GM23248 (cell line): ENCODE data around the gene TRMT2A. TPM values are rescaled to one million over a fixed set of nuclear protein-coding genes. Genes with fewer than 3 reads are reported as not detected.

Source experiments
- DNase-seq: peaks from one replicate; pipeline ENCODE4 v3.0.0-alpha.2; 2015
- H2AFZ ChIP-seq: fragments of 200-600 bp; sonication (generic); 2 replicates; pipeline ENCODE4 v1.6.1; 2016; ENCODE audit warnings: antibody characterized with exemption
- H3F3A ChIP-seq: fragments of 200-600 bp; sonication (generic); 2 replicates; pipeline ENCODE4 v1.6.1; 2016; ENCODE audit warnings: mild to moderate bottlenecking, antibody characterized with exemption, mixed run types; ENCODE audit not compliant: insufficient read depth
- H3K27ac ChIP-seq: fragments of 200-600 bp; sonication (generic); 2 replicates; pipeline ENCODE4 v1.5.1; 2016; ENCODE audit warnings: mild to moderate bottlenecking
- H3K27me3 ChIP-seq: fragments of 200-600 bp; sonication (generic); replicated peaks from 2 replicates; pipeline ENCODE4 v1.6.1; 2016; ENCODE audit warnings: mild to moderate bottlenecking; ENCODE audit not compliant: insufficient read depth
- H3K36me3 ChIP-seq: fragments of 200-600 bp; sonication (generic); 2 replicates; pipeline ENCODE4 v1.6.1; 2016; ENCODE audit warnings: low read depth, mild to moderate bottlenecking
- H3K4me1 ChIP-seq: fragments of 200-600 bp; sonication (generic); 2 replicates; pipeline ENCODE4 v1.6.1; 2016; ENCODE audit warnings: mild to moderate bottlenecking; ENCODE audit not compliant: insufficient read depth
- H3K4me2 ChIP-seq: fragments of 200-600 bp; sonication (generic); one replicate; pipeline ENCODE4 v1.6.1; 2016; ENCODE audit warnings: mild to moderate bottlenecking; ENCODE audit not compliant: unreplicated experiment
- H3K4me3 ChIP-seq: fragments of 200-600 bp; sonication (generic); 2 replicates; pipeline ENCODE4 v1.5.1; 2016; ENCODE audit warnings: mild to moderate bottlenecking
- H3K79me2 ChIP-seq: fragments of 200-600 bp; sonication (generic); 2 replicates; pipeline ENCODE4 v1.6.1; 2016; ENCODE audit warnings: mild to moderate bottlenecking; ENCODE audit not compliant: insufficient read depth
- H3K9ac ChIP-seq: fragments of 200-600 bp; sonication (generic); 2 replicates; pipeline ENCODE4 v1.6.1; 2016; ENCODE audit warnings: mild to moderate bottlenecking
- H3K9me2 ChIP-seq: fragments of 200-600 bp; sonication (generic); 2 replicates; pipeline ENCODE4 v1.6.1; 2016; ENCODE audit warnings: mixed run types, mild to moderate bottlenecking, moderate library complexity; ENCODE audit not compliant: insufficient read depth
- H3K9me3 ChIP-seq: fragments of 200-600 bp; sonication (generic); one replicate; pipeline ENCODE4 v1.6.1; 2017; ENCODE audit warnings: low read depth
- H4K20me1 ChIP-seq: fragments of 200-600 bp; sonication (generic); 2 replicates; pipeline ENCODE4 v1.6.0; 2016; ENCODE audit not compliant: insufficient read depth
- EZH2 ChIP-seq: fragments of 200-600 bp; sonication (generic); IDR thresholded peaks from 2 replicates; pipeline ENCODE4 v1.6.1; 2018; ENCODE audit warnings: antibody characterized with exemption, mild to moderate bottlenecking; ENCODE audit not compliant: insufficient read depth, poor library complexity, severe bottlenecking
- EZH2phosphoT487 ChIP-seq: fragments of 200-600 bp; sonication (generic); IDR thresholded peaks from 2 replicates; pipeline ENCODE4 v1.6.1; 2018; ENCODE audit warnings: antibody characterized with exemption, moderate library complexity, mild to moderate bottlenecking, low read depth; ENCODE audit not compliant: insufficient read depth
- WGBS, 2 experiments: methylation state at CpG; one replicate each; pipeline ENCODE4 v1.1.6; 2015 to 2017; ENCODE audit warnings: low lambda C conversion rate in 2 of 2, low coverage in 1 of 2; ENCODE audit errors: missing lambda C conversion rate in 2 of 2; 5-methylcytosine and 5-hydroxymethylcytosine counted together
- in situ Hi-C: fragments of 300-500 bp; cut with MboI; formaldehyde crosslinking; loops from 2 replicates; pipeline ENCODE4 v1.15.0; 2020
- polyA plus RNA-seq: library from polyadenylated mRNA; unstranded; fragments of >200 nt; fragmentation: Nextera tagmentation; extraction: Ambion mirVana; gene quantifications from 2 replicates; pipeline ENCODE4 v1.2.1, GENCODE V29; 2016
- total RNA-seq: library from RNA; depleted of rRNA; stranded (reverse); fragments of >200 nt; shearing (Covaris generic); gene quantifications from 2 replicates; pipeline ENCODE4 v1.2.3, GENCODE V29; 2014

TRMT2A gene
- total and polyA plus RNA-seq, 2 experiments from 2014 or later, result 42.2 to 72.0 TPM

GRCh38 chr22:20088263-20088648 is 28.8 kb downstream of the TRMT2A start:
- no peak for DNase-seq
- Histone ChIP-seq H3K27me3 (no peaks in the 10 kb centered on the region), H3K27ac (no peak overlapping the region), H3K4me1 (peaks cover 9% of the 10 kb centered on the region), H3K9me2 (no peaks in the 10 kb centered on the region), H3K4me2 (no peak overlapping the region), H3K9ac (no peak overlapping the region), H3K4me3 (no peak overlapping the region), H3K36me3 (peaks cover 41% of the 10 kb centered on the region; the same call in 1 of the 2 replicates), H3K9me3 (no peaks in the 10 kb centered on the region), H2AFZ (no peak overlapping the region), H4K20me1 (peaks cover 9% of the 10 kb centered on the region), H3F3A (peaks cover 5% of the 10 kb centered on the region; the same call in 1 of the 2 replicates), H3K79me2 (peaks cover 90% of the 10 kb centered on the region)
- in situ Hi-C loops, result no loop called here
- no peak for TF ChIP-seq EZH2
- TF ChIP-seq EZH2phosphoT487, result no peak
- 90 to 95% methylated on average over 8 of the region's 8 CpGs for WGBS, 2 experiments

GRCh38 chr22:20087319-20088262 is 29.4 kb downstream of the TRMT2A start:
- H3K27me3 ChIP-seq, result no peaks in the 10 kb centered on the region
- 94 to 96% methylated on average over 14 of the region's 14 CpGs for WGBS, 2 experiments
- peaks cover 5% of the 10 kb centered on the region; the same call in 1 of the 2 replicates for H3F3A ChIP-seq
- H4K20me1 ChIP-seq, result peaks cover 9% of the 10 kb centered on the region
- in situ Hi-C loops, result no loop called here
- H3K4me3 ChIP-seq, result no peak overlapping the region
- no peaks in the 10 kb centered on the region for H3K9me3 ChIP-seq
- peaks cover 9% of the 10 kb centered on the region for H3K4me1 ChIP-seq
- peaks cover 37% of the 10 kb centered on the region; the same call in 1 of the 2 replicates for H3K36me3 ChIP-seq
- H3K9ac ChIP-seq, result no peak overlapping the region
- H3K9me2 ChIP-seq, result no peaks in the 10 kb centered on the region
- no peak overlapping the region for H2AFZ ChIP-seq
- H3K4me2 ChIP-seq, result no peak overlapping the region
- TF ChIP-seq EZH2, result no peak
- TF ChIP-seq EZH2phosphoT487, result no peak
- H3K27ac ChIP-seq, result no peak overlapping the region
- H3K79me2 ChIP-seq, result peaks cover 90% of the 10 kb centered on the region
- DNase-seq, result no peak

- no peak overlapping the region for H3K27ac ChIP-seq
- no peaks in the 10 kb centered on the region for H3K9me2 ChIP-seq
- no peak overlapping the region for H2AFZ ChIP-seq
- H4K20me1 ChIP-seq, result peaks cover 9% of the 10 kb centered on the region
- no peak overlapping the region for H3K4me2 ChIP-seq
- TF ChIP-seq EZH2, result no peak
- no peak for TF ChIP-seq EZH2phosphoT487
- H3K36me3 ChIP-seq, result peaks cover 32% of the 10 kb centered on the region; the same call in 1 of the 2 replicates
- peaks cover 91% of the 10 kb centered on the region for H3K79me2 ChIP-seq
- DNase-seq, result no peak
- H3K4me3 ChIP-seq, result no peak overlapping the region
- in situ Hi-C loops, result no loop called here
- H3K9me3 ChIP-seq, result no peaks in the 10 kb centered on the region
- H3K27me3 ChIP-seq, result no peaks in the 10 kb centered on the region
- peaks cover 10% of the 10 kb centered on the region for H3K4me1 ChIP-seq
- H3K9ac ChIP-seq, result no peak overlapping the region
- H3F3A ChIP-seq, result peaks cover 13% of the 10 kb centered on the region; the same call in 1 of the 2 replicates
- 97 to 100% methylated on average over 5 of the region's 5 CpGs for WGBS, 2 experiments
These were observed 30.3 kb downstream of the TRMT2A start for GRCh38 chr22:20086763-20087162.

GRCh38 chr22:20086101-20086599 is 30.9 kb downstream of the TRMT2A start:
- no peak for DNase-seq
- whole genome bisulfite sequencing, 2 experiments, result 89 to 93% methylated on average over 24 of the region's 24 CpGs
- in situ Hi-C loops, result no loop called here

More at GRCh38 chr22:20086101-20086599, 30.9 kb downstream of the TRMT2A start:
- no peak overlapping the region for H3K9ac ChIP-seq
- TF ChIP-seq EZH2phosphoT487 (no peak), EZH2 (no peak)
- H4K20me1 ChIP-seq, result peaks cover 9% of the 10 kb centered on the region
- H2AFZ ChIP-seq, result no peak overlapping the region
- no peaks in the 10 kb centered on the region for H3K9me3 ChIP-seq
- no peak overlapping the region for H3K4me2 ChIP-seq
- H3K4me3 ChIP-seq, result no peak overlapping the region
- H3K36me3 ChIP-seq, result peaks cover 26% of the 10 kb centered on the region; the same call in 1 of the 2 replicates
- H3K27me3 ChIP-seq, result no peaks in the 10 kb centered on the region
- no peak overlapping the region for H3K27ac ChIP-seq
- H3K79me2 ChIP-seq, result peaks cover 91% of the 10 kb centered on the region
- no peaks in the 10 kb centered on the region for H3K9me2 ChIP-seq
- H3K4me1 ChIP-seq, result peaks cover 16% of the 10 kb centered on the region
- peaks cover 17% of the 10 kb centered on the region; the same call in 1 of the 2 replicates for H3F3A ChIP-seq
